ENCODE measurements around the gene DPF1. TPM values are rescaled to one million over a fixed set of nuclear protein-coding genes. Genes with fewer than 3 reads are reported as not detected.

DPF1 gene
- total RNA-seq, 1 donor from 2014 or later, result 2.4 TPM

DNA sequence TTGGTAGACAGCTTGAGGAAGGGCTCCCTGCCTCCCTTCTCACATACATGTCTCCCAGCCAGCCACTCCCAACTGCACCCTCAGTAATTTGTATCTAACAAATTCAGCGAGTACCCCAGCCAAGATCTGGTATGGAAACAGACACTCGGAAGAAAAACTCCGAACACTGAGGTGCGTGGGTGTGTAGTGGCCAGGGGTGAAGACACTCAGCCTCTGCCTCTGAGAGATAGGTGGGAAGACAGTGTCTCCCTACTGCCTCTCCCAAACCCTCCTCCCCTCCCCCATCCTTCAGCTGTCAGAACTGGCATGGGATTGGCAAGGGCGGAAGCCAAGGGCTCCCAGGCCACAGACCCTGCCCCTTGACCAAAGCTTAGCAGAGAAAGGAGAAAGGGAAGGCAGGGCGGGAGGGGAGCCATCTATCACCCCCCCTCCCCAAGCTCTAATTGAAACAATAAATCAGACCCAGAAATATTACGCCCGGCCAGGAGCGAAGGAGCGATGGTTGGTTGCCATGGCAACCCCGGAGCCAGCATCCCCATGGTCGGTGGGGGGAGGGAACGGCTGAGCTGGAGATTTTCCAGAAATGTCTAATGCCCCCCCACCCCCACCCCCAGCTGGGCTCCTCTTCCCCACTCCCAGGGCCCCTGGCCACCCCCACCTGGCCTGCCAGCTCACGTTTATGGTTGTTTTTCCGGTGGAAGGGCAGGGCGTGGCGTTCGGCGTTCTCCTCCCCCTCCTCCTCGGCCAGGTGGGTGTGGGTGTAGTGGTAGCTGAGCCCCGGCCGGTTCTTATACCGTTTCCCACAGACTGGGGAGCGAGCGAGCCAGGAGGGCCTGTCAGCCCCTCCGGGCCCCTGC is 7.0 kb downstream of the DPF1 start:
- Mint-ChIP-seq H3K36me3 (ENCODE audit: low read depth) (peaks cover 7% of the 10 kb centered on the region), H3K4me3 (ENCODE audit: unreplicated experiment) (no peak overlapping the region), H3K27me3 (ENCODE audit: low read depth) (no peaks in the 10 kb centered on the region), H3K4me1 (ENCODE audit: low read depth) (peaks cover 7% of the 10 kb centered on the region), H3K27ac (ENCODE audit: unreplicated experiment) (no peak overlapping the region), H3K9me3 (ENCODE audit: low read depth) (no peaks in the 10 kb centered on the region)
- DNase-seq (ENCODE audit: low spot score), result no peak
- TF ChIP-seq, protein P1, sequence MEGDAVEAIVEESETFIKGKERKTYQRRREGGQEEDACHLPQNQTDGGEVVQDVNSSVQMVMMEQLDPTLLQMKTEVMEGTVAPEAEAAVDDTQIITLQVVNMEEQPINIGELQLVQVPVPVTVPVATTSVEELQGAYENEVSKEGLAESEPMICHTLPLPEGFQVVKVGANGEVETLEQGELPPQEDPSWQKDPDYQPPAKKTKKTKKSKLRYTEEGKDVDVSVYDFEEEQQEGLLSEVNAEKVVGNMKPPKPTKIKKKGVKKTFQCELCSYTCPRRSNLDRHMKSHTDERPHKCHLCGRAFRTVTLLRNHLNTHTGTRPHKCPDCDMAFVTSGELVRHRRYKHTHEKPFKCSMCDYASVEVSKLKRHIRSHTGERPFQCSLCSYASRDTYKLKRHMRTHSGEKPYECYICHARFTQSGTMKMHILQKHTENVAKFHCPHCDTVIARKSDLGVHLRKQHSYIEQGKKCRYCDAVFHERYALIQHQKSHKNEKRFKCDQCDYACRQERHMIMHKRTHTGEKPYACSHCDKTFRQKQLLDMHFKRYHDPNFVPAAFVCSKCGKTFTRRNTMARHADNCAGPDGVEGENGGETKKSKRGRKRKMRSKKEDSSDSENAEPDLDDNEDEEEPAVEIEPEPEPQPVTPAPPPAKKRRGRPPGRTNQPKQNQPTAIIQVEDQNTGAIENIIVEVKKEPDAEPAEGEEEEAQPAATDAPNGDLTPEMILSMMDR (IDR thresholded peaks at IDR 0.05), result no peak

DNA sequence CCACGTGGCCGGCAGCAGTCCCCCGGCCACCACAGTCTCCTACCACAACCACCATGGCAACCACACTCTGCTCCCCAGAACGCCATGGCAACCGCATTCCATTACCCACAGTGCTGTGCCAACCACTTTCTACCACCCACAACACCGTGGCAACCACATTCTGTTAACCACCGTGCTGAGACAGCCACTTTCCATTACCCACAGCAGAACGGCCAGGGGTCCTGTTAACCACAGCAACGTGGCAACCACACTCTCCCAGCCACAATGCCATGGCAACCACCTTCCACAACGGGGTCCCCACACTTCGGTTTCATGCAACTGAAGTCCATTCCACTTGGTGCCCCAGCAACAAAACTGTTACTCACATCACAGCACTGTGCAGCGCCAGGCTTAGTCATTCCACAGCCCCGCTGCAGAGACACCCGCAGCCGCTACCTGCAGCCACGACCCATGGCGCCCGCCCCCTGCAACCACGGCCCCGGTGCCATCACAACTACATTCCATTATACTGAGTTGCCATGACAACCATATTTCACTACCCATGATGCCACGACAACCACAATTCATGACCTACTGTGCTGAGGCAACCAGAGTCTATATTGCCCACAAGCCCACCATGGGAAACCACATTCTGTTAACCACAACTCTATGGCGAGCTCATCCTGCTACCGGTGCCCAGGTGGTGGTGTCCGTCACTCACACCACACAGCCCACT is 10.0 kb downstream of the DPF1 start:
- peaks cover 25% of the 10 kb centered on the region for H3K4me1 Mint-ChIP-seq (ENCODE audit: low read depth)
- H3K4me3 Mint-ChIP-seq (ENCODE audit: unreplicated experiment), result no peak overlapping the region
- TF ChIP-seq, protein P1 (IDR thresholded peaks at IDR 0.05), result no peak
- H3K36me3 Mint-ChIP-seq (ENCODE audit: low read depth), result peaks cover 2% of the 10 kb centered on the region
- H3K27me3 Mint-ChIP-seq (ENCODE audit: low read depth), result no peaks in the 10 kb centered on the region
- DNase-seq (ENCODE audit: low spot score), result no peak
- H3K27ac Mint-ChIP-seq (ENCODE audit: unreplicated experiment), result peak overlapping the region; percentile 52
- no peaks in the 10 kb centered on the region for H3K9me3 Mint-ChIP-seq (ENCODE audit: low read depth)

DNA sequence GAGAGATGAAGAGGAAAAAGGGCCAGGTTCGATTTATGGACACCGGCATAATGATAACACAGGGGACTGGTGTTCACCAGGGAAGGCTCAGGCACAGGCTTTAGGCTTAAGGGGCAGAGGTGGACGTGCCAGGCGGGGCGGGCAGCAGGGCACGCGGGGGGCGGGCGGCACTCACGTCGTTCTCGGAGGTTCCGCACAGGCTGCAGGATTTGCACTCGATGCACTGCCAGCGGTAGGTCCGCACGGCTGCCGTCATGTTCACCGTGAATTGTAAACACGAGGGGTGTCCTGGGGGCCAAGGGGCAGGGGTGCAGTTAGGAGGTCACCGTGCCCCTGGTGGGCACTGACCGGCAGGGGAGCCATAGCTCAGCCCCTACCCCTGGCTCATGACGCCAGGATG is 10.6 kb downstream of the DPF1 start:
- Mint-ChIP-seq H3K27me3 (ENCODE audit: low read depth) (no peaks in the 10 kb centered on the region), H3K27ac (ENCODE audit: unreplicated experiment) (no peak overlapping the region), H3K9me3 (ENCODE audit: low read depth) (no peaks in the 10 kb centered on the region), H3K4me1 (ENCODE audit: low read depth) (peaks cover 26% of the 10 kb centered on the region), H3K4me3 (ENCODE audit: unreplicated experiment) (no peak overlapping the region), H3K36me3 (ENCODE audit: low read depth) (peaks cover 1% of the 10 kb centered on the region)
- DNase-seq (ENCODE audit: low spot score), result no peak
- TF ChIP-seq, protein P1 (IDR thresholded peaks at IDR 0.05), result no peak

DNA sequence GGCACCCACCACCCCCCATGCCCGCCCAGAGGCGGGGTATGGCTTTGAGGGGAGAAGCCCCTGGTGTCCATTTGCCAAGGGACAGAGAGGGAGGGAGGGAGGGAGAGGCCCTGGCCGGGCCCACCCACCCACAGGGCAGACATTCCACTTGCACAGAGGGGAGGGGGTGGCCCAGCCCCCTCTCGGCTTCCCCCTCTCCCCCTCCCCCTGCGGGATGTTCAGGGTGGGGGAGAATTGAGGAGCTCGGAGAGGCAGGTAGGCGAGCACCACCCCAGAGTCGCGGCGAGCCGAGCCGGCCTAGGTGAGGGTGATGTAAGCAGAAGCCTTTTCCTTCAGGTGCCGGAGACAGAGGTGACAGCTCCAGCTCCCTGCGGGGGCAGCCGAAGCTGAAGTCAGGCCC is 12.3 kb downstream of the DPF1 start:
- H3K9me3 Mint-ChIP-seq (ENCODE audit: low read depth), result no peaks in the 10 kb centered on the region

DNA sequence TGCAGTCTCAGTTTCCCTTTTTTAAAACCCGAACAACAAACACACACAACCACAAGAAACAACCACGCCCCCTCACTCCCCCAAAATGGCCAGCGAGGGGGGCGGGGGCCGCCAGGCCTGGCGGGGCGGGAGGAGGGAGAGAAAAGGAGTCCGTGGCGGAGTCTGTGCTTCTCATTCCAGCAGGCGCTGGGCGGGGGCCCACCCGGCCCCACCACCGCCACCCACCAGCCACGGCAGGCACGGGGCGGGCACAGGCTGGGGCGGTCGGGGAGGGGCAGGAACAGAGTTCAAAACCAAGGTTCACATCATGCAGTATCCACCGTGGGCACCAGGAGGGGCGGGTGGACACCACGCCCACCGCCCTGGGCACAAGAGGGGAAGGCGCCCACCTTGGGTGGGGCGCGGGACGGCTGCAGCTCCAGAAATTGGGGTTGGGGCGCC is 12.9 kb downstream of the DPF1 start:
- TF ChIP-seq, protein P1 (IDR thresholded peaks at IDR 0.05), result no peak
- H3K4me1 Mint-ChIP-seq (ENCODE audit: low read depth), result peaks cover 26% of the 10 kb centered on the region
- no peak overlapping the region for H3K4me3 Mint-ChIP-seq (ENCODE audit: unreplicated experiment)
- peaks cover 1% of the 10 kb centered on the region for H3K36me3 Mint-ChIP-seq (ENCODE audit: low read depth)
- H3K27me3 Mint-ChIP-seq (ENCODE audit: low read depth), result no peaks in the 10 kb centered on the region
- no peaks in the 10 kb centered on the region for H3K9me3 Mint-ChIP-seq (ENCODE audit: low read depth)
- no peak for DNase-seq (ENCODE audit: low spot score)
- no peak overlapping the region for H3K27ac Mint-ChIP-seq (ENCODE audit: unreplicated experiment)

More for the DNA sequence above, 12.3 kb downstream of the DPF1 start:
- H3K27ac Mint-ChIP-seq (ENCODE audit: unreplicated experiment), result no peak overlapping the region
- DNase-seq (ENCODE audit: low spot score), result no peak
- H3K36me3 Mint-ChIP-seq (ENCODE audit: low read depth), result peaks cover 1% of the 10 kb centered on the region
- TF ChIP-seq, protein P1 (IDR thresholded peaks at IDR 0.05), result no peak
- no peaks in the 10 kb centered on the region for H3K27me3 Mint-ChIP-seq (ENCODE audit: low read depth)
- no peak overlapping the region for H3K4me3 Mint-ChIP-seq (ENCODE audit: unreplicated experiment)
- H3K4me1 Mint-ChIP-seq (ENCODE audit: low read depth), result peaks cover 26% of the 10 kb centered on the region
